GM19452 (cell line): ENCODE measurements around the gene IL23A.
A peak's percentile ranks its signal among the peaks of the same experiment; 100 is the strongest.
"Not testable (repeated sequence)": the region's sequence is repeated elsewhere in the genome, so short reads cannot be mapped to it uniquely, and the experiment has no call there.

Experiments
- ATAC-seq: cut with Tn5 transposase; IDR thresholded peaks from one replicate; pipeline ENCODE4 v1.9.1; 2021; ENCODE audit not compliant: unreplicated experiment

The IL23A gene

GRCh38 chr12:56338308-56339157, at the start of gene IL23A:
Gene IL23A, plus strand, starts transcription at chr12:56338884. Its CDS starts 161 bp downstream, at chr12:56339045.
- peak; percentile 33 for ATAC-seq

GRCh38 chr12:56293795-56294194, 44.9 kb upstream of the IL23A start:
- no peak for ATAC-seq

DNA sequence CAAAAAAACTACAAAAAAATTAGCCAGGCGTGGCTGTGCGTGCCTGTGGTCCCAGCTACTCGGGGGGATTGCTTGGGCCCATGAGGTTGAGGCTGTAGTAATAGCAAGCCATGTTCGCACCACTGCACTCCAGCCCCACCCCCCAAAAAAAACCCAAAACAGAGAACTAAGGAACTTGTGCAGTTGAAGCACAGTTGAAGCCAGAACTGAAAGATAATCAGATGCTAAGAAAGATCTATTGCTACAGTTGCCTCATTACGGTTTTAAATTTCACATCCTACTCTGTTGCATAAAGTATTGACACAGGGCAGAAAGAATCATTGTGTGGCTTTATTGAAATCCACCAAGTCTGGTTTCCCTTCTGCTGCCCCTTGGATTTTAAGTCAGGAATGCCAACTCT, 42.4 kb upstream of the IL23A start:
- ATAC-seq: no peak

DNA sequence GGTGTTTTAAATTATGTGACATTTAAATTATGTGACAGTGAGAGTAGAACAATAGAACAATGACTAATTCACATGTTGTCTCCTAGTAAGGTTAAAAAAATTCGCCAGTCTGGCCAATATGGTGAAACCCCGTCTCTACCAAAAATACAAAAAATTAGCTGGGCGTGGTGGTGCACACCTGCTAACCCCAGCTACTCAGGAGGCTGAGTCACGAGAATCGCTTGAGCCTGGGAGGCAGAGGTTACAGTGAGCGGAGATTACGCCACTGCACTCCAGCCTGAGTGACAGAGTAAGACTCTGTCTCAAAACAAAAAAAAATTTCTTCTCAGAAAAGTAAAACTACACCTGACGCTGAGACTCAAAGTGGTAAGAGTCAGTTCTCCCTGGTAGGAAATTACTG, 41.3 kb upstream of the IL23A start:
- ATAC-seq: no peak

GRCh38 chr12:56298828-56299227, 39.9 kb upstream of the IL23A start:
- no peak for ATAC-seq

DNA sequence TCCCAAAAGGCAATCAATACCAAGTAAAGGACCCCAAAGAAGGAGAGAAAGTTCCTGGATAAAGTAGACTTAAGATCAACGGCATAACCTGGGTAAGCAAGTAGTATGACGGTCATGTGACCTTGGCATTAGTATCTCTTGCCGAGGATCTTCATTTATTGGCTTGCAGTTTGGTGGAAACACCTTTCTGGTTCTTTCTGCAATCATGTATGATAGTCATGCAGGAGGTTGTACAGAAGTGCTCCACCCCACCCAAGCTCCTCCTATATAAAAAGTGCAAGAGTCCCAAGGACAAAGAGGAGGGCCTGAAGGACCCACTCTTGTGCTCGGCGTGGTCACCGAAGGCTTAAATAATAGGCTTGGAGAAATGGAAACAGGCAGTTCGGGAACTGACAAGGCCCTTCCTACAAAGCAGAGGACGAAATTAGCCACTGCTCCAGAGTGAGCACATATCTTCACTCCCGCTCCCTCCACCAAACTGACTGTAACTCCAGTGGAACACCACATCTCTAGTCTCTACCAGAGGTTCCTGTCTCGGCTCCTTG, 39.3 kb upstream of the IL23A start:
- ATAC-seq: peak; percentile 2

- peak; percentile 91 for ATAC-seq
These were observed 38.6 kb upstream of the IL23A start, which contains the start of gene CS for GRCh38 chr12:56299853-56300643. Gene CS, minus strand, starts transcription at chr12:56300330. Its CDS starts 129 bp downstream, at chr12:56300201.

- ATAC-seq: no peak
These were observed 37.8 kb upstream of the IL23A start for GRCh38 chr12:56300644-56301464.

DNA sequence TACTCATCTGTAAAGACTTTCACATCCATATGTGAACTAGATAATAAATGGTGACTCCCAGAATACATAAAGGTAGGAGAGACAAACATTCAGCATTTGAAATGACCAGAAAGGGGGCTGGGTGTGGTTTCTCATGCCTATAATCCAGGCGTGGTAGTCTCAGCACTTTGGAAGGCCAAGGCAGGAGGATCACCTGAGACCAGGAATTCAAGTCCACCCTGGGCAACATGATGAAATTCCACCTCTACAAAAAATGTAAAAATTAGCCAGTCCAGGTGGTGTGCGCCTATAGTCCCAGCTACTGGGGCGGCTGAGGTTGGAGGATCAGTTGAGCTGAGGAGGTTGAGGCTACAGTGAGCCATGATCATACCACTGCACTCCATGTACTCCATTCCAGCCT, 34.4 kb upstream of the IL23A start:
- no peak for ATAC-seq

- ATAC-seq: no peak
These were observed 33.7 kb upstream of the IL23A start for GRCh38 chr12:56304872-56305590.

GRCh38 chr12:56307221-56307965, 31.3 kb upstream of the IL23A start:
- no peak for ATAC-seq

- ATAC-seq: no peak
These were observed 30.0 kb upstream of the IL23A start for GRCh38 chr12:56308714-56309113.

- no peak for ATAC-seq
These were observed 27.7 kb upstream of the IL23A start for GRCh38 chr12:56311003-56311402.

- no peak for ATAC-seq
These were observed 23.4 kb upstream of the IL23A start for GRCh38 chr12:56315249-56315621.

GRCh38 chr12:56315622-56316473, 22.8 kb upstream of the IL23A start, which contains the start of gene CNPY2:
Gene CNPY2, minus strand, starts transcription at chr12:56315988. Its CDS starts 771 bp downstream, at chr12:56315217.
- ATAC-seq: peak; percentile 88

DNA sequence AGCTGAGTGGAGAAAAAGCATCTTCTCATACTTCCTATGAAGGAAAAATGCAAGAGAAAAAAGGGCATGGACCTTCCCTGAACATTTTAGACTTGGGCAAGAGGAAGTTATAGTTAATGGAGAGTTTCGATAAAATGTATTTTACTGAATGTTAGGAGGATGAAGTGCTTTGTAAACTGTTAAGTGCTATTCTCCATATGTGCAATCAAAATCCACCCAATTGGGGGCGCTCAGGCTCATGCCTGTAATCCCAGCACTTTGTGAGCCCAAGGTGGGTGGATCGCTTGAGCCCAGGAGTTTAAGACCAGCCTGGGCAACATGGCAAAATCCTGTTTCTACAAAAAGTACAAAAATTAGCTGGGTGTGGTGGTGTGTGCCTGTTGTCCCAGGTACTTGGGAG, 21.0 kb upstream of the IL23A start:
- no peak for ATAC-seq

GRCh38 chr12:56321027-56321426, 17.7 kb upstream of the IL23A start:
- ATAC-seq: no peak

- ATAC-seq: not testable (repeated sequence)
These were observed 17.1 kb upstream of the IL23A start for GRCh38 chr12:56321610-56322009.
